NOMO-1 treated with dmso at 0.1 percent for 144 hours (cell line): ENCODE results near the gene GALNT17.

Experiments used
- DNase-seq: peaks from one replicate; lab custom pipeline; 2025; ENCODE audit not compliant: unreplicated experiment; lab: John Stamatoyannopoulos, UW

GALNT17 gene

DNA sequence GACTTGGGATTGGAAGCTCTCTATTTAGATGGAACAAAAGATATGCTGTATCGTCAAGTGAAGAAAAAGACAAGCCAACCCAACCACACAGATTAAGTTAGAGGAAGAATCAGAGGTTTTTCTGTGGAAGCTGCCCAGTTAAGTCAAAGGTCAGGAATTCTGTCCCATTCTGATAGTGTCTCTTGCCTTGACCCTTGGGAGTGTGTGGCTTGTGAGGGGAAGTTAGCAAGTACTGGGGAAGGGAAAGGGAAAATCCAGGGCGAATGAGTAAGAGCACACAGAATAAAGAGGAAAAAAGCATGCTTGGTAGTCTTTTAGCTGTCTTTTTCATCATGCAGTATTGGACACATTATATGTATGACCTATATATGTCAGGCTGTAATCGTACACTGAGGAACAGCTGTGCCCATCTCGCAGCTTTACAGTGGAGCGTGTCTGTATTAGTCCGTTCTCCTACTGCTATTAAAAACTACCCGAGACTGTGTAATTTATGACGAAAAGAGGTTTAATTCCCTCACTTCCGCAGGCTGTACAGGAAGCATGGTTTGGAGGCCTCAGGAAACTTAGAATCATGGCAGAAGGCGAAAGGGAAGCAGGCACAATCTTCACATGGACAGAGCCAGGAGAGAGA lies 197.2 kb downstream of the GALNT17 start:
- DNase-seq = no peak

DNA sequence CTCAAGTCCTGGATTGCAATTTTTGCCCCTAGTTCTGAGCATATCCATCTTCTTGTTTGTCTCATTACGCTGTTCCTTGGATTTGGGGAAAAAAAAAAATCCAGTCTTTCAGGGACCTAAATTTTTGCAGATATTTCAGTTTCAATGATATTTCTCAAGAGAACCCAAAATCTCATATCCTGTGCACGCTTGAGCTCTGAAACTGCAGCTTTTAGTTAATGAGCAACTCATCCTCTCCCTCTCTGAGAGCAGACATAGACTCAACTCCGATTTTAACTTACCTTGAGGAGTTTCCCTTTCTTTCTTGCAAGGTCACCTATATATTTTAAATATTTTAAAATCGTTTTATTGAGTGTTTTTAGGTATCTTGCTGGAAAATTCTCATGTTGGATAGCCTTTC lies 200.3 kb downstream of the GALNT17 start:
- DNase-seq = no peak

DNA sequence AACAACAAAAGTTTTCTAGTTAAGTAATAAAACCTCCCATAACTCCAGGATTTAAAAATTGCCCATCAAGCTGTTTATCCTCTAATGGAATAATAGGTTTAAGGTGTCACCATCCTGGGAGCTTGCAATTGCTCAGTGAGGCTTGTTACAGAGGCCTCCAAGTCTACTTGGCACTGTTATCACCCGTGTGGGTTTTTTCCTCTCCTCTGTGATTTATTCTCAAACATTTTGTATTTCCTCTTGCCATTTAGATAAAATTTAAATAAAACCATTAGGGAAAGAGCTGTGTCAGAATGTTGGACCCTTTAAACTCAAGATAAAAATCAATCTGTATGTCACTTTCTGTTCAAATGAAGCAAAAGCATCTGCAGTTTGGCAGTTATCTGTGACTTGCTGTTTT lies 202.6 kb downstream of the GALNT17 start:
- no peak for DNase-seq

DNA sequence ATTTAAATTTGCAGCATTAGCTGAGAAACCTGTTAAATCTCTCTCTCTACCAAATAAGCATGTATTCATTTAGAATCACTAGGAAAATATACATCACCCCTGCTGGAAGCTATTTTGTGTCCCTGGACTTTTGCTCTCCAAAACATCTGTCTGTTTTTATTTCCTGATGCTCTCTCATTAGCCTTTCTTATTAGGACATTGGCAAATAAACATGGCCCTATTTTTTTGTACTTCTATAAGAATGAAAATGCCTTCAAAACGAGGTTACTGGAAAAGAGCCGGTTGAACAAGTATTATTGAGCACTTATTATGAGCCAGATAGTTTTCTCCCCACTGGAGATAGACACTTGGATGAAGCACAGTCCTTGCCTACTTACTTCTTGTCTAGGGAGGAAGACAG lies 206.9 kb downstream of the GALNT17 start:
- DNase-seq = no peak

DNA sequence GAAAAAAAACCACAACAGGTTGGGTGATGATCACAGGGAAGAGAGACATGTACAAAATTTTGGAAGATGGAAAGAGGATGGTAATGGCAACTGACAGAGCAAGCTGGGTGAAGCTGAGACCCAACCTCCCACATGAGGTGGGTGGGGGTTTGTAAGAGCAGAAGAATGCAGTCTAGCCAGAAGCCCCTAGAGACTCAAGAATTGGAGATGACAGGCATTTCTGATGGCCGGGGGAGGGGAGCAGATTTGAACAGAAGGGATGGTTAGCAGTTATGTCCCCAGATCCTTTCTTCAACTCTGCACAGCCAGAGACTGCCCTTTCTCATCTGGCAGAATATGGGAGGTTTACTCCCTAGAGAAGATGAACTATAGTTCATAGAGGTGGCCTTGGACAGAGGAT lies 208.0 kb downstream of the GALNT17 start:
- no peak for DNase-seq

DNA sequence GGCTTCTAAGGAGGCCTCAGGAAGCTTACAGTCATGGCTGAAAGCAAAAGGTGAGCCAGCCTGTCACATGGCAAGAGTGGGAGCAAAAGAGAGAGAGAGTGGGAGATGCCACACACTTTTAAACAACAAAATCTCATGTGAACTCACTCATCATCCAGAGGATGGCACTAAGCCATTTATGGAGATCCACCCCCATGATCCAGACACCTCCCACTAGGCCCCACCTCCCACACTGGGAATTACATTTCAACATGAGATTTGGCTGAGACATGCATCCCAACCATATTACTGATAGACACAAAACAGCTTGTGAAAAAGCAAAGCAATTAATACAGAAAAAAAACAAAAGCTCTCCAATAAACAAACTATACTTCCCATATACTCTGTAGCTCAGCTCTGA lies 210.3 kb downstream of the GALNT17 start:
- DNase-seq = no peak

DNA sequence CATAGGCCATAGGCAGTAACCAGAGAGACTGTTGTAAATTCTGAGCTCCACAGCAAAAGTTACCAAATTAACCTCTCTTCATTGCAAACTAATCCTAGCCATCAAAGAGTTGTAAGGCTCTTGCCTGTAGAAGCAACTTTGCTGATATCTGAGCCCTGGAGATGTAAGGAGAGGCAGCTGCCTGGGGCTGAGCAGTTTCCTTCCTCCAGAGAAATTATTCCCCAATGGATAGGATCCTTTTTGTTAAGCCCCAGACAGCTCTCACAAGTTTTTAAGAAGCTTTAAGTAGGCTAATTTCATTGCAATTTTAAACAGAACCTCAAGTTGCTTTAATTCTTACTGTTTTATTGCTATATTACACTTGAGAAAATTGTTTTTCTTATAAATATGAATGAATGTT lies 211.1 kb downstream of the GALNT17 start:
- no peak for DNase-seq

DNA sequence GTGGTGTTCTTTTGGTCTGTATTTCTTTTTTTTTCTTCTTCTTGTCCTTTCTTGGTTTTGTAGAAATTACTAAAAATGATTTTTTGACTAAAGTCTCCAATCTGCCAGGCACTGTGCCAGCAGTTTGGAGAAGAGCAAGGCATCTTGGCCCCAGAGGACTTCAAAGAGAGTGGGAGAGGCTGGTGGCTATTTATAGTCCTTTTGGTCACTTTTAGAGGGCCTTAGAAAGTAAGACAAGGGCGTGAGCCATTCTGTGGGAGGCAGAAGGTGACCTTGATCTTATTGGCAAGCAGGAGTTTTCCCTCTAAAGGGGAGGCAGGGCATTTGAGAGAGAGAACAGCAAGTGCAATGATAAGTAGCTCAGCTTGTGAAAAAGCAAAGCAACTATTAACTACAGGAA lies 211.9 kb downstream of the GALNT17 start:
- no peak for DNase-seq

DNA sequence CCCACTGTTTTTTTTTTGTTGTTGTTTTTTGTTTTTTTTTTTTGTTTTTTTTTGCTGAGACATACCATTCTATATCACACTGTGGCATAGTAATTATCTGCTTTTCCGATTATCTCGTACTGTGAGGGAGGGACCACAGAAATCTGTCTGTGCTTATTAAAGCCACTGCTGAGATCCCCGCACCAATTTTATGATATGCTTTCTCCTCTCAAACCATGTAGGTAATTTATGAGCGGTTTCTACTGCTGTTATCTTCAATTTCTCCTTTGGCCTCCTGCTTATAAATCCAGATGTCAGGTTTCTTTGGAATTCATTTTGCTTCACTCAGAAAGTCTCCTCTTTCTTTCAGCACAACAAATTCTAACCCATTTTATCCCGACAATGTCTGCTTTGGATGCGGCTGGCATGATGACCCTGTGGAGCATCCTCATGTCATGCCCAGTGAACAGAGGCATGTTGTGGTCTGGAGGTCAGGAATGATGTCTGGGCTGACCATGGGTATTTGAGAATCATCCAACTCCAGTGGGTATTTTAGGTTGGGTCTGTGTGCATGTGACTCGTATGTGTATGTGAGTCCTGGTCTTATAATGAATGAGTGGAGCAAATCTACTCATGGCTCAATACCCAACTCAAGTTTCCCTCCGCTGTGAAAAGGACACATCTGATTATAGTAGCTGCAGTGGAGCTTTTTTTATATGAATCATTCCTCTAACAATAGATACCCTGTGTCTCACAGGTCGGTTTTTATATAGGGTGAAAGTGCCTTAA lies 213.4 kb downstream of the GALNT17 start:
- DNase-seq = no peak

DNA sequence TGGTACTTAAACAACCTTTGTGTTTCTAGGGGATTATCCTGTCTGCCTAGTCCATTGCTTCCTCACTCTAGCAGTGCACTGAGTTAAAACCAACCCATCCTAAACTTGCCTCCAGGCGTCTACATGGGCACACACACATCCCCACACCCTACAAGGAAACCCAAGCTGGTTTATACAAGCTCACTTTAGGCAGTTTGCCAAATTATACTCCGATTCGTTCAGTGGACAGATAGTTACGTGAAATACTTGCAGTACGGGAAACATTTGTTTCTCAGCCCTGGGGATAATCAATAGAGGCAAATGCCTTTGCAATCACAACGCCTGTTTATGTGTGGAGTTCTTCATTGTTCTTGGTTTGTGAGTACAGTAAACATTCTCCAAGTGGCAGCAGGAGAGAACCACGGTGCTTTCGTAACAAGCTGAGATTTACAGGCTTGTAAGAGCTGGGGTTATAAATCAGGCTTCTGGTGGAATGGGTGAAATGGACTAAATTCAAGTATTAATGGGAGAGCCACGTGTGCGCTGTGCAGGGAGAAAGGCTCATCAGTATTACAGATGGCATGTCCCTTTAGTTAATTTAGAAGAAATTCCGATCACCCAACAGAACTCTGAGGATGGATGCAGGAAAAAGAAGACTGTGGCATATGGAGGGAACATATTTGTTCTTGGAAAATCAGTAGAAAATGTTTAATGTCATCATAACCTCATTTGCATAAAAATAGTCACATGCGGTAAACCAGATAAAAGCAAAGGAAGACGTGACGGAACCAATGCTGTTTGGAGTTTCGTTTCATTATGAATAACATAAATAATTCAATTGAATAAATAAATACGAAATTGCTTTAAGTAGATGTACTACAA lies 217.1 kb downstream of the GALNT17 start:
- DNase-seq = no peak

DNA sequence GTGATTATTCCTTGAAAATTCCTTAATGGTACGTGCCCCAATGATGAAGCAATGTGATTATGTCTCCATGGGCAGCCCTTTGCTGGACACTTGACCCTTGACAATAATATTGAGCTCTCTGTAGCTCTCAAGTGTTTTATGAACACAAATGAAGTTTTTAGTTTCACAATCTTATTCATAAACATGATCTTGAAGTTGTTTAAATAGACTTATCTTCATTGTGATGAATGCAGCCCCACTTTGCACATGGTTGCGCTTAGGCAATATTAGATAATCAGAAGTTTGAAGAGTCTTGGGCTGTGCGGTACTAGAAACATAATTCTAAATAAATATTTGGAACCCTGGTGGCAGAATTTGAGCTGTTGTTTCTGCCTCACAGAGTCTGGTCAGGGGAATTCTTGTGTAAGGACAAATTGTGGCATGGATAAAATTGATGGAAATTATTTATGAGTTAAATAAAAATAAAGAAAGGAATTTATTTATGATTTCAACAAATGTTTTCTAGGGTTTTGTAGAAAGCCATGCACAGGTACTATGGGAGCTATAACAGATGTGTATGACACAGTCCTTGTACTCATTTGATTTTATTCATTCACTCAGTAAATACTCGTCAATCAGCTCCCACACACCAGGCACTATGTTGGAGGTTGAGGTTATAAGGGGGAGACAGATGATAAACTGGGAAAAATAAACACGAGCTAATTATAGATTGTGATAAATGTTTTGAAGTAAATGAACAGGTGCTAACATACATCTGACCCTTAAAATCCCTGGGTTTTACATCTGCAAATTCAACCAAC lies 217.9 kb downstream of the GALNT17 start:
- DNase-seq = no peak

DNA sequence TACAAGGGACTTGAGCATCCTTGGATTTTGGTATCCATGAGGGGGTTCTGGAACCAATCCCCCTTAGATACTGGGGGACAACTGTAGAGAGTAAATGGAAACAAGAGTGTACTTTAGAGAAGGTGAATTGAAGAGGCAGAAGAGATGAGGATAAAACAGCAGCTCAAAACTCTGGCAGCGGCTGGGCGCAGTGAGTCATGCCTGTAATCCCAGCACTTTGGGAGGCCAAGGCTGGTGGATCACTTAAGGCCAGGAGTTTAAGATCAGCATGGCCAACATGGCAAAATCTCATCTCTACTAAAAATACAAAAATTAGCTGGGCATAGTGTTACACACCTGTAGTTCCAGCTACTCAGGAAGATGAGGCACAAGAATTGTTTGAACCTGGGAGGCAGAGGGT lies 218.7 kb downstream of the GALNT17 start:
- DNase-seq = no peak

DNA sequence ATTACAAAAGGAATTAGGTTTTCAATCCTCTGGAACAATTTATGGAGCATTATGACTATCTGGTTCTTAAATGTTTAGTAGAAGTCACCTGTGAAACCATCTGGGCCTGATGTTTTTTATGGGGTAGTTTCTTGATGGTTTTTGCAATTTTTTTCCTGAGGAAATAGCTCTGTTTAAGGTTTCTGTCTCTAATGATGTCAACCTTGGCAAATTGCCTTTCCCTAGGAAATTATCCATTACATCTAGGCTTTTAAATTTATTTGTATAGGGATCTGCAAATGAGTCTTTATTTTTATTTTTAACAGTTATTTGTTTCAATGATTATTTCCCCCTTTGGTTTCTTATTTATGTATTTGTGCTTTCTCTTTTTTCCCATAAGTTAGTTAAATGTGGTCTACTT lies 222.8 kb downstream of the GALNT17 start:
- no peak for DNase-seq

DNA sequence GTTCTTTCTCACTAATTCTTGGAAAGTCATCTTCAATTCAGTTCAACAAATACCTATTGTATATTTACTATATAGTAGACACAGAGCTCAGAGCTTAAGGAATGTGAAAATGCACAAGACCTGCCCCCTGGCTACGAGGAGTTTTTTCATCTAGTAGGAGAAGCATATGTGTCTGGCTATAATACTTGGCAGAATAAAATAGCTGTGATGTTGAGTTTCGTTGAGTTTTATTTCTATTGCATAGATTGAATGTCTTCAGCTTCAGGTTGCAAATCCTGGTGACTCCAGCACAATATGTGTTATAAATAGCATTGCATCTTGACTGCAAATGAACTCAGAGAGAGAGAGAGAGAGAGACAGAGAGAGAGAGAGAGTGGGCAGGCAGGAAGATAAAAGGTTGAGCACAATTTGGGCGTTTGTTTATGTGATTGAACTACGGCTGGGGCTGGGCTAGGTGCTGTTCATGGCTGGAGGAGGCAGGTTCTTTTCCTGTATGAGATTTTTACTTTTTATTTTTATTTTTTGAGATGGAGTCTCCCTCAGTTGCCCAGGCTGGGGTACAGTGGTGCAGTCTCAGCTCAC lies 229.6 kb downstream of the GALNT17 start:
- no peak for DNase-seq

DNA sequence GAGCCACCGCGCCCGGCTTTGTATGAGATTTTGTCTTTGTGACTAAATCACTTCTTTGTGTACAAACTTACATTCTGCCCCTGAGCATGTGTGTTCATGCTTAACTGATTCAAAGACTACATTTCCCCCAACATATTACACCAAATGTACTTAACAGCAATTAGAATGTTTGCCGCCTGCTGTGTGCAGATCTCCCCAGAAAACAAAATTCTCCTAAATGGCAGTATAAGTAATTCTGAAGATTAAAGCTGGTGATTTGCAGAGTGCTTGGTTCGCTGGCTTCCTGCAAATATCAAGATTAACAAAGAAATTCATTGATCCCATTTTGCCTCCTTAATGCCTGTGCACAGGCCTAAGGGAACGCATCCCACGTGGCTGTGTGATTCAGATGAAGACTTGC lies 230.3 kb downstream of the GALNT17 start:
- no peak for DNase-seq

DNA sequence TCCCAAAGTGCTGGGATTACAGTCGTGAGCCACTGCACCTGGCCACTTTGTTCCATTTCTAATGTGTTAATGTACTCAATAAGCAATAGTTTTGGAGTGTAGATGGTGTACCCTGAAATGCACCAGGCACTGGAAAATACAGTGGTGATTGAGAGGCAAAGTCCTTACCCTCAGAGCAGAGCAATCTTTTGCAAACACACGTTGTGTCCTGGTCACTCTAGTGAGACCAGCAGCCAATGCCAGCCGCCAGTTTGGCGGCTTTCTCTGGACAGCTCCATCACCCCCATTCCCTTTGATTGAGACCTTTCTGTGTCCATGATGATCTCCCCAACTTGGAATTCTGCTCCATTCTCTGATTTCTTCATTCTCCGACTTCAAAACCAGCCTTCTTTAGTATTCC lies 231.3 kb downstream of the GALNT17 start:
- no peak for DNase-seq

DNA sequence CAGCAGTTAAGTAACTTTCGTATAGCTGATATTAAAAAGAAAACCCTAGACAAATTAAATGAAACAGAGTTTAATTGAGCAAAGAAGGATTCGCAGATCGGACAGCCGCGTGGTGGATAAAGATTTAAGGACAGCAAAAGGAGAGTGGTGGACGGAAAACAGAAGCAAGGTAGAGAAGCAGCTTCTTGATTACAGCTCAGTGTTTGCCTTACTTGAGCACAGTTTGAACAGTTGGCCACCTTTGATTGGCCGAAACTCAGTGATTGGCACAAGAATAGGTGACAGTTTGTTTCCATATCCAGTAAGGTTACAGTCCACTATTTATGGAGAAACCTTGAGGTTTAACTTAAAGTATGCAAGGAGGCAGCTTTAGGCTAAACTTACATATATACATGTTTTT lies 231.7 kb downstream of the GALNT17 start:
- DNase-seq = no peak

DNA sequence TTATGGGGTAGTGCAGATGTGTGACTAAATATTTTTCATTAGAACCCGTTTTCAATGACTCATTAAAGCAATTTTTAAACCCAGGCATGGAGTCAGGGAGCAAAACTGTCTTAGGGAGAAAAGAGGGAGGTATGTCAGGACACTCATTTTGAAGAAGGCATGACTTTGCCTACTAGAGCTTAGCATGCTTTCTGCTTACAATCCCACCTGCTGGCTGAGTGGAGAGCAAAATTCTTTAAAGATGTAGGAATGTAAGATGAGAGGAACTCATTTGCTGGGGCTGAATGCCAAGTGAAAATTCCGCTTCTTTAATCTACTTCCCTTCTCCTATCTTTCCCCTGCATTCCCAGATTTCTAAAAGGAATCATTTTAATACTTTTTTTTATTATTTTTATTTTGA lies 232.6 kb downstream of the GALNT17 start:
- DNase-seq = no peak

DNA sequence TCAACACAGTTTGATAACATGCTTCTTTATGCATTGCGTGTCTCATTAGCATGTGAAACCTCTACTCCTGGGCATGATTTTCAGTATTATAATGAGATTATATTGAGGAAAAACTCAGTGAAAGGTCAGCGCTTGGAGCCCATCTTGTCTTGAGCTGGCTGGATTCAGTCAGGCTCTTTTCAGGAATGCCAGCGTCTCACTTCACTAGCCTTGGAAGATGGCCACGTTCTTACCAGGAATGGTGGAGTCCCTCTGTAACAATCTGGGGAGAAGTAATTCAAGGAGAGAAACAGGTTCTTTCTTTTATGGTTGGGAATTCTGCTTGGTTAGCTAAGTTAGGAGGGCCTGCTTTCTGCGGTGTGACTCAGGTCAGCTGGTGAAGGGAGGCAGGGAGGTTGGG lies 241.0 kb downstream of the GALNT17 start:
- no peak for DNase-seq

DNA sequence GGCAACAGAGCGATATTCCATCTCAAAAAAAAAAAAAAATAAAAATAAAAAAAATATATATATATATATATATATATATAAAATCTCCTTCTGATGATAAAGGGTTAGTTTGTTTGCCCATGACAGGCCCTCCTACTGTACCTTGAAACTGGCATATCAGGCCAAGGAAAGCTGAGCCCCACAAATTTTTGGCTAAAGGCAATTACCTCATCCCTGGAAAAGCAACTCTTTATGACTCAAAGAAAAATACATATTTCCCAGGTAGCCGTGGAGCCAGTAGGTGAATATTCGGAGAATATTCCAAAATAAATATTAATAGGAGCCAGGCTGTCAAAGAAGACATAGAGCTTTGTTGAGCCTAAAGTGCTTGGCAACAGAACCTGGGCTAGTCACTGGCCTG lies 245.1 kb downstream of the GALNT17 start:
- DNase-seq = no peak

DNA sequence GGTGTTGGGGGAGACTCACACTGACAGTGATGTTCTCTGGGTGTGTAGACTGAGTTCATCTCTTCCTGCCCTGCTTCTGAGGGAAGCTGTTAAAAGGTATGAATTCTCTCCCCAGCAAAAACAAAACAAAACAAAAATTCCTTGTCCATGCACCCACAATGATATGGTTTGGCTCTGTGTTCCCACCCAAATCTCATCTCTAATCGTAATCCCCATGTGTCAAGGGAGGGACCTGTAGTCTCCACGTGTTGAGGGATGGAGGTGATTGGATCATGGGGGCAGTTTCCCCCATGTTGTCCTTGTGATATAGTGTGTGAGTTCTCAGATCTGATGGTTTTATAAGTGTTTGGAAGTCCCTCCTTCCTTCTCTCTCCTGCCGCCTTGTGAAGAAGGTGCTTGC lies 245.5 kb downstream of the GALNT17 start:
- DNase-seq = no peak
